Adipocyte (in vitro differentiated cells): ENCODE measurements around the gene ANKRD12.

Experiments
- DNase-seq: peaks from one replicate; pipeline ENCODE4 v3.0.0-alpha.2; 2015; ENCODE audit warnings: low read depth
- H3K27me3 ChIP-seq: replicated peaks from 2 replicates; pipeline ENCODE4 v1.7.0; 2013; ENCODE audit warnings: mild to moderate bottlenecking, low read length, moderate library complexity; ENCODE audit not compliant: control insufficient read depth, insufficient read depth
- H3K36me3 ChIP-seq: 2 replicates; pipeline ENCODE4 v1.7.0; 2013; ENCODE audit warnings: low read length, mild to moderate bottlenecking, moderate library complexity; ENCODE audit not compliant: control insufficient read depth, insufficient read depth, severe bottlenecking
- H3K4me1 ChIP-seq: 2 replicates; pipeline ENCODE4 v1.7.0; 2013; ENCODE audit warnings: mild to moderate bottlenecking, low read length, moderate library complexity; ENCODE audit not compliant: control insufficient read depth, insufficient read depth
- H3K4me3 ChIP-seq: 2 replicates; pipeline ENCODE4 v1.7.0; 2013; ENCODE audit warnings: mild to moderate bottlenecking, low read length, moderate library complexity
- H3K9ac ChIP-seq: 2 replicates; pipeline ENCODE4 v1.7.0; 2013; ENCODE audit warnings: mild to moderate bottlenecking, low read length, moderate library complexity
- H3K9me3 ChIP-seq: 2 replicates; pipeline ENCODE4 v1.7.0; 2013; ENCODE audit warnings: mild to moderate bottlenecking, low read length, moderate library complexity; ENCODE audit not compliant: control insufficient read depth

ANKRD12 gene

GRCh38 chr18:9216459-9216858, 79.9 kb downstream of the ANKRD12 start:
- Histone ChIP-seq H3K36me3 (peaks cover 88% of the 10 kb centered on the region), H3K9ac (no peak overlapping the region), H3K9me3 (no peaks in the 10 kb centered on the region), H3K4me1 (peaks cover 23% of the 10 kb centered on the region), H3K27me3 (no peaks in the 10 kb centered on the region), H3K4me3 (no peak overlapping the region)
- no peak for DNase-seq

DNA sequence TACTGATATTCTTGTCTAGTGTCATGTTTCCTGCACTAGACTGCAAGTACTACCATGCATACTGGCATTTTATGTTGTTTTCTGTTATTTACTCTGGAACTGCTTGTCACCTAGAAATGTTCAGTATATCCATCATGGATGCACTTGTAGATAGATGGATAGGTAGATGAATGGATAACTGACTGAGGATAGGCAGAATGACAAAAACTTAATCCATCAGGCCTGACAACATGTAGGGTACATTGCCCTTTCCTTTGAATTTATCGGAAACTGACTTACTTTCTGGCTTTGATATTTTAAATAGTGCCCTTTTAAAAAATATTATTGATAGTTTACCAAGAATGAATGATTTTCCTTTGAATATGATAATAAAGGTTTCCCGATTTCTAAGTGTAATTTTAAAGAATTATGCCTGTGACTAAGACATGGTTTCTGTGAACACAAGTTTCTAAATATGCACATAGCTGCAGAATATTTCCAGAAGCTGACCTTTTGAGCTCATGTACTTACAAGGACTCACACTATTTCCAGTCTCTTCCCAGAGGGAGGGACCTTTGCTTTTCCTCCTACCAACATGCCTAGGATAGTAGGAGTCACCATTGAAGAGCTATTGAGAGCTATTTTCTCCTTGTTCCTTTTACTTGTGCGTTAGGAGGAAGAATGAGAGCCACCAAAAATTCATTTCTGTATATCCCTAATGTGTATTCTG, 81.3 kb downstream of the ANKRD12 start:
- Histone ChIP-seq H3K9me3 (no peaks in the 10 kb centered on the region), H3K27me3 (no peaks in the 10 kb centered on the region), H3K4me3 (no peak overlapping the region), H3K36me3 (peaks cover 88% of the 10 kb centered on the region), H3K9ac (no peak overlapping the region), H3K4me1 (peaks cover 23% of the 10 kb centered on the region)
- DNase-seq = peak; percentile 29

DNA sequence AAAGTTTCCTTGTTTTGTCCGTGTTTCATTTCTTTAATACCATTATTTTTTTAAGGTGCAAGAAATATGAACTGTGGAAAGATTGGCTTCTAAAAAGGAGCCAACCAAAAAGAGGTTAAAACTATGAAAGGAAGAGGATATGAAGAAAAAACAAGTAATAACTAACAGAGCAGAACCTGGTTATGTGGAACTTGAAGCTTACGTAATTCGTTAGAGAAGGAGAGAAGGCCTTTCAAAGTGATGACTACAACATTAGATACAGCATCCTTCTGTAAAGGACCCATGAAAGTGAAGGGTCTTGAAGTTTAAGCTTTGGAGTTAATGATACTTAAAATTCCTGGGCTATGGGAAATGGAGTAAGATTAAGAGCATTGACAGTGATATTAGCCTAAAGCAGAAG, 84.5 kb downstream of the ANKRD12 start:
- Histone ChIP-seq H3K4me3 (no peak overlapping the region), H3K9ac (no peak overlapping the region), H3K4me1 (peaks cover 11% of the 10 kb centered on the region), H3K36me3 (peaks cover 90% of the 10 kb centered on the region), H3K27me3 (no peaks in the 10 kb centered on the region), H3K9me3 (no peaks in the 10 kb centered on the region)
- DNase-seq = no peak

GRCh38 chr18:9221661-9222060, 85.1 kb downstream of the ANKRD12 start:
- H3K9me3 ChIP-seq = no peaks in the 10 kb centered on the region
- H3K36me3 ChIP-seq = peaks cover 90% of the 10 kb centered on the region
- DNase-seq = no peak

DNA sequence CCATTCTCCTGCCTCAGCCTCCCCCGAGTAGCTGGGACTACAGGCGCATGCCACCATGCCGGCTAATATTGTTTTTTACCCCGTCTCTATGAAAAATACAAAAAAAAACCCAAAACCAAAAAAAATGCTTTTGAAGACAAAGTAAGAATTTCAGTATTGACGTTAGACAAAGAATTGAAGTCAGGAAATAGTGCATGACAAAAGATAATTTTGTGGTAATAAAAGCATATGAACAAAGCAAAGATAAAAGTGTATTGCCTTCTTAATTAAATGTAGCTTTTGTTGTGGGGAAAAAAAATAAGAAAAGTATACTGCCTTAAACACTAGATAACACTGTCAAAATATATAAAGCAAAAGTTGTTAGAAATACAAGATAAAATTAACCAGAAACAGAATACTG, 86.8 kb downstream of the ANKRD12 start:
- DNase-seq = no peak
- Histone ChIP-seq H3K27me3 (no peaks in the 10 kb centered on the region), H3K4me1 (peaks cover 2% of the 10 kb centered on the region), H3K9ac (no peak overlapping the region), H3K9me3 (no peaks in the 10 kb centered on the region), H3K4me3 (no peak overlapping the region), H3K36me3 (peaks cover 92% of the 10 kb centered on the region)

More at GRCh38 chr18:9221661-9222060, 85.1 kb downstream of the ANKRD12 start:
- no peak overlapping the region for H3K9ac ChIP-seq
- no peaks in the 10 kb centered on the region for H3K27me3 ChIP-seq
- H3K4me3 ChIP-seq = no peak overlapping the region
- peaks cover 11% of the 10 kb centered on the region for H3K4me1 ChIP-seq

GRCh38 chr18:9226463-9226862, 89.9 kb downstream of the ANKRD12 start:
- Histone ChIP-seq H3K27me3 (no peaks in the 10 kb centered on the region), H3K9me3 (no peaks in the 10 kb centered on the region), H3K36me3 (peaks cover 75% of the 10 kb centered on the region), H3K4me1 (no peaks in the 10 kb centered on the region), H3K4me3 (no peak overlapping the region), H3K9ac (no peak overlapping the region)
- DNase-seq = no peak

- peaks cover 10% of the 10 kb centered on the region for H3K9me3 ChIP-seq
- H3K9ac ChIP-seq = no peak overlapping the region
- no peaks in the 10 kb centered on the region for H3K4me1 ChIP-seq
- no peak for DNase-seq
- H3K4me3 ChIP-seq = no peak overlapping the region
- H3K36me3 ChIP-seq = peaks cover 61% of the 10 kb centered on the region
- no peaks in the 10 kb centered on the region for H3K27me3 ChIP-seq
Measured at GRCh38 chr18:9231852-9232486, 95.4 kb downstream of the ANKRD12 start.

DNA sequence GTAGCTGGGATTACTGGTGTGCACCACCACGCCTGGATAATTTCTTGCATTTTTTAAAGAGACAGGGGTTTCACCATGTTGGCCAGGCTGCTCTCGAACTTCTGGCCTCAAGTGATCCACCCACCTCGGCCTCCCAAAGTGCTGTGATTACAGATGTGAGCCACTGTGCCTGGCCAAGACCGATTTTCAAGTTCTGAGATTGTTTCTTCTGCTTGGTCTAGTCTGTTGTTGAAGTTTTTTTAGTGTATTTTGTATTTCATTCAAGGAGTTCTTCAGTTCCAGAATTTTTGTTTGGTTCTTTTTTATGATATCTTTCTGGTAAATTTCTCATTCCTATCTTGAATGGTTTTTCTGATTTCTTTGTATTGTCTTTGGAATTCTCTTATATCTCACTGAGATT, 96.4 kb downstream of the ANKRD12 start:
- H3K4me3 ChIP-seq = no peak overlapping the region
- peaks cover 10% of the 10 kb centered on the region for H3K9me3 ChIP-seq
- no peaks in the 10 kb centered on the region for H3K27me3 ChIP-seq
- DNase-seq = no peak
- no peaks in the 10 kb centered on the region for H3K4me1 ChIP-seq
- H3K36me3 ChIP-seq = peaks cover 61% of the 10 kb centered on the region
- no peak overlapping the region for H3K9ac ChIP-seq

- Histone ChIP-seq H3K4me3 (no peak overlapping the region), H3K9me3 (peaks cover 10% of the 10 kb centered on the region), H3K4me1 (no peaks in the 10 kb centered on the region), H3K9ac (no peak overlapping the region), H3K27me3 (no peaks in the 10 kb centered on the region), H3K36me3 (peaks cover 60% of the 10 kb centered on the region)
- no peak for DNase-seq
Measured at GRCh38 chr18:9233771-9234440, 97.3 kb downstream of the ANKRD12 start.

- peaks cover 10% of the 10 kb centered on the region for H3K9me3 ChIP-seq
Measured at GRCh38 chr18:9234528-9234927, 97.9 kb downstream of the ANKRD12 start.

DNA sequence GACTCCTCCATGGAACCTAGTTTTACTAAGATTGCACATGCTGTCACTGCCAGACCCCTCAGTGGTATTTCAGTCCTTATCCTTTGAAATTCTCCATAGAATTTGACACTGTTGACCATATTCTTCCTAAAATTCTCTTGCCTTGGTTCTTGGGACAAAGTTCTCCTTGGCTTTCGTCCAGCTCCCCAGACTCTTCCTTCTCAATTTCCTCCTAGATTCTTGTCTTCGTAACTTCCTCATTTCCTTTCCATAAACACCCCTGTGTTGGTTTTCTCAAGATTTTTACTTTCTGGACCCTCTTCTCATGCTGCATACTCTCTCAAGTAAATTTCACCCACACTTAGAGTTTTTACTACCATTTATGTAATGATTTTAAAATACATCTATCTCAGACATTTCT, 101.4 kb downstream of the ANKRD12 start:
- H3K36me3 ChIP-seq = peaks cover 74% of the 10 kb centered on the region
- no peaks in the 10 kb centered on the region for H3K9me3 ChIP-seq
- H3K4me3 ChIP-seq = no peak overlapping the region
- no peak for DNase-seq
- H3K9ac ChIP-seq = no peak overlapping the region
- H3K27me3 ChIP-seq = no peaks in the 10 kb centered on the region
- H3K4me1 ChIP-seq = no peaks in the 10 kb centered on the region

More at GRCh38 chr18:9234528-9234927, 97.9 kb downstream of the ANKRD12 start:
- no peak overlapping the region for H3K9ac ChIP-seq
- no peak overlapping the region for H3K4me3 ChIP-seq
- peaks cover 66% of the 10 kb centered on the region for H3K36me3 ChIP-seq
- no peak for DNase-seq
- H3K4me1 ChIP-seq = no peaks in the 10 kb centered on the region
- H3K27me3 ChIP-seq = no peaks in the 10 kb centered on the region
